Neural progenitor cell (in vitro differentiated cells): ENCODE results near the gene TFCP2L1. TPM values are rescaled to one million over a fixed set of nuclear protein-coding genes. Genes with fewer than 3 reads are reported as not detected.

Experiments used
- DNase-seq: peaks from one replicate; pipeline ENCODE4 v3.0.0-alpha.2; 2016; ENCODE audit warnings: low spot score
- H2AFZ ChIP-seq: fragments of 200-600 bp; sonication (generic); replicated peaks from 2 replicates; pipeline ENCODE4 v1.6.1; 2016; ENCODE audit warnings: antibody characterized with exemption
- H3F3A ChIP-seq: fragments of 200-600 bp; sonication (generic); 2 replicates; pipeline ENCODE4 v1.6.1; 2016; ENCODE audit warnings: antibody characterized with exemption, low read depth
- H3K27ac ChIP-seq: fragments of 200-600 bp; sonication (generic); 2 replicates; pipeline ENCODE4 v1.5.1; 2016; ENCODE audit warnings: mild to moderate bottlenecking
- H3K27me3 ChIP-seq: fragments of 200-600 bp; sonication (generic); 2 replicates; pipeline ENCODE4 v1.6.1; 2016; ENCODE audit warnings: mild to moderate bottlenecking, moderate library complexity
- H3K36me3 ChIP-seq: fragments of 200-600 bp; sonication (generic); 2 replicates; pipeline ENCODE4 v1.5.1; 2016
- H3K4me1 ChIP-seq: fragments of 200-600 bp; sonication (generic); 2 replicates; pipeline ENCODE4 v1.6.1; 2016; ENCODE audit warnings: mixed run types
- H3K4me2 ChIP-seq: fragments of 200-600 bp; sonication (generic); 2 replicates; pipeline ENCODE4 v1.6.1; 2016
- H3K4me3 ChIP-seq: fragments of 200-600 bp; sonication (generic); 2 replicates; pipeline ENCODE4 v1.5.1; 2016
- H3K79me2 ChIP-seq: fragments of 200-600 bp; sonication (generic); 2 replicates; pipeline ENCODE4 v1.6.1; 2016; ENCODE audit warnings: low read depth
- H3K9ac ChIP-seq: fragments of 200-600 bp; sonication (generic); 2 replicates; pipeline ENCODE4 v1.6.1; 2016
- H3K9me3 ChIP-seq: fragments of 200-600 bp; sonication (generic); 2 replicates; pipeline ENCODE4 v1.5.1; 2016; ENCODE audit warnings: low read depth
- H4K20me1 ChIP-seq: fragments of 200-600 bp; sonication (generic); 2 replicates; pipeline ENCODE4 v1.6.1; 2016; ENCODE audit warnings: low read depth
- H3K27ac Mint-ChIP-seq: 3 replicates; pipeline ENCODE4 v1.8.0; 2021; ENCODE audit warnings: mixed read lengths
- H3K27me3 Mint-ChIP-seq: 2 replicates; pipeline ENCODE4 v1.8.0; 2022; ENCODE audit warnings: low read depth, mild to moderate bottlenecking, inconsistent platforms, moderate library complexity, mixed read lengths; ENCODE audit not compliant: insufficient read depth
- H3K36me3 Mint-ChIP-seq: 3 replicates; pipeline ENCODE4 v1.8.0; 2021; ENCODE audit warnings: mixed read lengths
- H3K4me1 Mint-ChIP-seq: 3 replicates; pipeline ENCODE4 v1.8.0; 2021; ENCODE audit warnings: mixed read lengths
- H3K4me3 Mint-ChIP-seq: 3 replicates; pipeline ENCODE4 v1.8.0; 2021; ENCODE audit warnings: mild to moderate bottlenecking, moderate library complexity, mixed read lengths
- H3K9me3 Mint-ChIP-seq: 3 replicates; pipeline ENCODE4 v1.8.0; 2020; ENCODE audit warnings: mixed read lengths
- CTCF ChIP-seq: fragments of 200-600 bp; sonication (generic); IDR thresholded peaks from 2 replicates; pipeline ENCODE4 v1.5.1; 2017; ENCODE audit warnings: antibody characterized with exemption, mild to moderate bottlenecking
- EZH2 ChIP-seq: fragments of 200-600 bp; sonication (generic); IDR thresholded peaks from 2 replicates; pipeline ENCODE4 v1.6.1; 2017; ENCODE audit warnings: antibody characterized with exemption, mild to moderate bottlenecking, moderate library complexity
- EZH2phosphoT487 ChIP-seq: fragments of 200-600 bp; sonication (generic); IDR thresholded peaks from 2 replicates; pipeline ENCODE4 v1.6.1; 2017; ENCODE audit warnings: antibody characterized with exemption
- total RNA-seq: library from RNA; depleted of rRNA; stranded (reverse); fragments of >200 nt; gene quantifications from 2 replicates; pipeline ENCODE4 v1.2.3, GENCODE V29; 2015; ENCODE audit warnings: low replicate concordance

Gene TFCP2L1
- total RNA-seq, 1 donor from 2014 or later: 0.04 TPM

- no peak for DNase-seq
- Mint-ChIP-seq H3K9me3 (no peaks in the 10 kb centered on the region), H3K4me1 (peaks cover 7% of the 10 kb centered on the region), H3K4me3 (no peak overlapping the region), H3K27ac (no peak overlapping the region), H3K36me3 (no peaks in the 10 kb centered on the region), H3K27me3 (peaks cover 4% of the 10 kb centered on the region)
- H3K9me3 ChIP-seq: no peaks in the 10 kb centered on the region
- no peak overlapping the region for H3K4me3 ChIP-seq
- H3K9ac ChIP-seq: no peak overlapping the region
- H3F3A ChIP-seq: no peaks in the 10 kb centered on the region
- no peak overlapping the region for H2AFZ ChIP-seq
- no peak overlapping the region for H3K4me2 ChIP-seq
- no peaks in the 10 kb centered on the region for H3K27me3 ChIP-seq
- no peaks in the 10 kb centered on the region for H4K20me1 ChIP-seq
- H3K79me2 ChIP-seq: no peaks in the 10 kb centered on the region
- no peak for TF ChIP-seq EZH2phosphoT487
- no peak for TF ChIP-seq EZH2
- TF ChIP-seq CTCF: no peak
- no peaks in the 10 kb centered on the region for H3K36me3 ChIP-seq
- H3K4me1 ChIP-seq: no peaks in the 10 kb centered on the region
- no peak overlapping the region for H3K27ac ChIP-seq
Observed at GRCh38 chr2:121211689-121212151, 73.3 kb downstream of the TFCP2L1 start.

GRCh38 chr2:121211251-121211650, 73.8 kb downstream of the TFCP2L1 start:
- Histone ChIP-seq H3K36me3 (no peaks in the 10 kb centered on the region), H3K4me1 (no peaks in the 10 kb centered on the region), H3K4me2 (no peak overlapping the region), H3K9me3 (no peaks in the 10 kb centered on the region), H3K79me2 (no peaks in the 10 kb centered on the region), H4K20me1 (no peaks in the 10 kb centered on the region), H3F3A (no peaks in the 10 kb centered on the region), H3K27me3 (no peaks in the 10 kb centered on the region), H3K27ac (no peak overlapping the region), H3K4me3 (no peak overlapping the region), H2AFZ (no peak overlapping the region), H3K9ac (no peak overlapping the region)
- TF ChIP-seq CTCF: no peak
- TF ChIP-seq EZH2phosphoT487: no peak
- no peak for TF ChIP-seq EZH2
- Mint-ChIP-seq H3K4me3 (no peak overlapping the region), H3K4me1 (peaks cover 7% of the 10 kb centered on the region), H3K27ac (no peak overlapping the region), H3K27me3 (peaks cover 4% of the 10 kb centered on the region), H3K36me3 (no peaks in the 10 kb centered on the region), H3K9me3 (no peaks in the 10 kb centered on the region)
- no peak for DNase-seq

DNA sequence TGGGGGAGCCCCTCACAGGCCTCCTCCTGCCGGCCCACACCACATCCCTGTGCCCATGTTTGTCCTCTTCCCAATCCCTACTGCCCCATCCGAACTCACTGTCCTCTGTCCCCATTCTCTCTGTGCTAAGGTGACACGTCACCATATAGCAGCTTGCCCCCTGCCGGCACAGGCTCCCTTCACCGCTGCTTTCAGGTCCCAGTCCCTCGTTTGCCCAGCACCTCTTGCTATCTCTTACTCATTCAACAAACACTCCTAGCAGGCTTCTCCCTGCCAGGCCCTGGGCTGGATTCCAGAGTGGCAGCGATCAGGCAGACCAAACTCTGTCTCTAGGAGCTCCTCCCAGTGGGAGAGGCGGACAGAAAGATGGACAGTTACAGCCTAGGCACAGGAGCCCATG, 74.3 kb downstream of the TFCP2L1 start:
- DNase-seq: no peak
- Histone ChIP-seq H4K20me1 (no peaks in the 10 kb centered on the region), H3K9ac (no peak overlapping the region), H3K79me2 (no peaks in the 10 kb centered on the region), H3K9me3 (no peaks in the 10 kb centered on the region), H3K4me3 (no peak overlapping the region), H3K27ac (no peak overlapping the region), H3K36me3 (no peaks in the 10 kb centered on the region), H3K27me3 (no peaks in the 10 kb centered on the region), H3F3A (no peaks in the 10 kb centered on the region), H3K4me1 (no peaks in the 10 kb centered on the region), H2AFZ (no peak overlapping the region), H3K4me2 (no peak overlapping the region)
- no peaks in the 10 kb centered on the region for H3K9me3 Mint-ChIP-seq
- TF ChIP-seq EZH2 (no peak), CTCF (no peak)
- H3K27me3 Mint-ChIP-seq: peaks cover 4% of the 10 kb centered on the region
- H3K27ac Mint-ChIP-seq: no peak overlapping the region
- H3K4me1 Mint-ChIP-seq: peaks cover 7% of the 10 kb centered on the region
- no peaks in the 10 kb centered on the region for H3K36me3 Mint-ChIP-seq
- H3K4me3 Mint-ChIP-seq: no peak overlapping the region
